Measurements from ENCODE around the gene TRIM44. TPM values are rescaled to one million over a fixed set of nuclear protein-coding genes. Genes with fewer than 3 reads are reported as not detected.

Gene TRIM44
- total RNA-seq, 1 experiment from 2014 or later, result 81.4 TPM

GRCh38 chr11:35810045-35810645 is 147.6 kb downstream of the TRIM44 start:
- intact Hi-C loops (cut with micrococcal nuclease; ENCODE audit: unreplicated experiment), result no loop called here
- no peaks in the 10 kb centered on the region for H3K4me1 Mint-ChIP-seq (ENCODE audit: low read depth, unreplicated experiment)

GRCh38 chr11:35811783-35812182 is 149.2 kb downstream of the TRIM44 start:
- Mint-ChIP-seq H3K27ac (ENCODE audit: unreplicated experiment) (peak overlapping the region; percentile 69), H3K36me3 (ENCODE audit: insufficient read depth, unreplicated experiment) (peaks cover 13% of the 10 kb centered on the region), H3K9me3 (ENCODE audit: unreplicated experiment) (no peaks in the 10 kb centered on the region), H3K4me1 (ENCODE audit: low read depth, unreplicated experiment) (no peaks in the 10 kb centered on the region), H3K27me3 (ENCODE audit: insufficient read depth, unreplicated experiment) (no peaks in the 10 kb centered on the region), H3K4me3 (ENCODE audit: unreplicated experiment) (no peak overlapping the region)
- no TSS peak for BruUV-seq (replicated peaks)
- no peaks in the 10 kb centered on the region for H3K9me3 ChIP-seq
- H3K36me3 ChIP-seq (ENCODE audit: control insufficient read depth, insufficient read depth, low read length), result no peaks in the 10 kb centered on the region
- no peak for DNase-seq
- H3K27me3 ChIP-seq (replicated peaks; ENCODE audit: control insufficient read depth, insufficient read depth, low read length), result no peaks in the 10 kb centered on the region
- ChIA-PET POLR2A (no interaction called here), CTCF (interaction anchor here (3.0 kb wide), 1 partner anchor 10 kb away, joined by 11 read pairs; no protein-coding TSS in a partner anchor)
- no peaks in the 10 kb centered on the region for H3K4me1 ChIP-seq
- no peak for TF ChIP-seq CTCF (IDR thresholded peaks at IDR 0.05; ENCODE audit: insufficient read depth in 1 of 2, low read depth in 1 of 2, low read length in 1 of 2, severe bottlenecking in 1 of 2, unreplicated experiment in 1 of 2)
- H3K4me3 ChIP-seq (ENCODE audit: low read depth, low read length), result no peak overlapping the region
- intact Hi-C loops (cut with micrococcal nuclease; ENCODE audit: unreplicated experiment), result no loop called here

More at GRCh38 chr11:35810045-35810645, 147.6 kb downstream of the TRIM44 start:
- Mint-ChIP-seq H3K4me3 (ENCODE audit: unreplicated experiment) (no peak overlapping the region), H3K36me3 (ENCODE audit: insufficient read depth, unreplicated experiment) (peaks cover 18% of the 10 kb centered on the region), H3K27me3 (ENCODE audit: insufficient read depth, unreplicated experiment) (no peaks in the 10 kb centered on the region), H3K9me3 (ENCODE audit: unreplicated experiment) (no peaks in the 10 kb centered on the region), H3K27ac (ENCODE audit: unreplicated experiment) (no peak overlapping the region)
- H3K27me3 ChIP-seq (replicated peaks; ENCODE audit: control insufficient read depth, insufficient read depth, low read length), result no peaks in the 10 kb centered on the region
- H3K9me3 ChIP-seq, result no peaks in the 10 kb centered on the region
- no peak overlapping the region for H3K4me3 ChIP-seq (ENCODE audit: low read depth, low read length)
- no TSS peak for BruUV-seq (replicated peaks)
- POLR2A ChIA-PET, result no interaction called here
- CTCF ChIA-PET, result interaction anchor here (1.0 kb wide), 1 partner anchor 12 kb away, joined by 6 read pairs; no protein-coding TSS in a partner anchor
- 0 out of 2 replicates have a peak, but pooled peaks cover 2% of the 10 kb centered on the region for H3K4me1 ChIP-seq
- TF ChIP-seq CTCF (IDR thresholded peaks at IDR 0.05; ENCODE audit: insufficient read depth in 1 of 2, low read depth in 1 of 2, low read length in 1 of 2, severe bottlenecking in 1 of 2, unreplicated experiment in 1 of 2), result no peak
- no peak for DNase-seq
- no peaks in the 10 kb centered on the region for H3K36me3 ChIP-seq (ENCODE audit: control insufficient read depth, insufficient read depth, low read length)

- ChIA-PET POLR2A (no interaction called here), CTCF (interaction anchor here (3.0 kb wide), 1 partner anchor 9 kb away, joined by 11 read pairs; no protein-coding TSS in a partner anchor)
- no peak overlapping the region for H3K4me3 ChIP-seq (ENCODE audit: low read depth, low read length)
- BruUV-seq (replicated peaks), result no TSS peak
- Mint-ChIP-seq H3K27ac (ENCODE audit: unreplicated experiment) (no peak overlapping the region), H3K4me3 (ENCODE audit: unreplicated experiment) (no peak overlapping the region), H3K36me3 (ENCODE audit: insufficient read depth, unreplicated experiment) (peaks cover 9% of the 10 kb centered on the region), H3K27me3 (ENCODE audit: insufficient read depth, unreplicated experiment) (no peaks in the 10 kb centered on the region), H3K4me1 (ENCODE audit: low read depth, unreplicated experiment) (no peaks in the 10 kb centered on the region), H3K9me3 (ENCODE audit: unreplicated experiment) (no peaks in the 10 kb centered on the region)
- TF ChIP-seq CTCF (IDR thresholded peaks at IDR 0.05; ENCODE audit: insufficient read depth in 1 of 2, low read depth in 1 of 2, low read length in 1 of 2, severe bottlenecking in 1 of 2, unreplicated experiment in 1 of 2), result no peak
- DNase-seq, result no peak
- no peaks in the 10 kb centered on the region for H3K4me1 ChIP-seq
- H3K9me3 ChIP-seq, result no peaks in the 10 kb centered on the region
- H3K27me3 ChIP-seq (replicated peaks; ENCODE audit: control insufficient read depth, insufficient read depth, low read length), result no peaks in the 10 kb centered on the region
- no peaks in the 10 kb centered on the region for H3K36me3 ChIP-seq (ENCODE audit: control insufficient read depth, insufficient read depth, low read length)
- intact Hi-C loops (cut with micrococcal nuclease; ENCODE audit: unreplicated experiment), result no loop called here
Measured at GRCh38 chr11:35812828-35813227, 150.3 kb downstream of the TRIM44 start.

Data from Caco-2 (cell line).